ENCODE measurements around the gene UBE2E2.
A peak's percentile ranks its signal among the peaks of the same experiment; 100 is the strongest.

Gene UBE2E2

DNA sequence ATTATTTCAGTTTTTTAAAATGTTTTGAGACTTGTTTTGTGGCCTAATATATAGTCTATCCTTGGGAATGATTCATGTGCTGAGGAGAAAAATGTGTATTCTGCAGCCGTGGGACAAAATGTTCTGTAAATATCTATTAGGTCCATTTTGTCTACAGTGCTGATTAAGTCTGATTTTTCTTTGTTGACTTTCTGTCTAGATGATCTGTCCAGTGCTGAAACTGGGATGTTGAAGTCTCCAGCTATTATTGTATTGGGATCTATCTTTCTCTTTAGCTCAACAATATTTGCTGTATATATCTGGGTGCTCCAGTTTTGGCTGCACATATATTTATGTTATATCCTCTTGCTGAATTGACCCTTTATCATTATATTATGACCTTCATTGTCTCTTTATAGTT, 85.2 kb downstream of the UBE2E2 start:
- DNase-seq: no peak

DNA sequence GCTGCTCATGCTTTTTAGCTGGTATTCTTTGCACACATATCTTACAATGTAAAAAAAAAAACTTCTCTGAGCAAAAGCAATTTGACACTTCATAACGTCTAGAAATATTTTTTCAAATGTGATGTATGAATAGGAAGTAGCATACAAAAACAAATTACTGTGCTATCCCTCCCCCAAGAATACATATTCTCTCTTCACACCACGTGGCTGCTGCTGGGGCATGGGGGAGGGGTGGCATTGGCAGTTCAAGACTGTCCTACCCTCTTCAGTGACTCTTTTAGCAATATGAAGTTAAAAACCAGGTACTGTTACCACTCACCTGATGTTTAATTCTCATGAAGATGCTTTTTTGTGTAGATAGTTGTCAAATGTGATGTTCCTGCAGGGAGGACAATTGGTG, 85.6 kb downstream of the UBE2E2 start:
- no peak for DNase-seq

DNA sequence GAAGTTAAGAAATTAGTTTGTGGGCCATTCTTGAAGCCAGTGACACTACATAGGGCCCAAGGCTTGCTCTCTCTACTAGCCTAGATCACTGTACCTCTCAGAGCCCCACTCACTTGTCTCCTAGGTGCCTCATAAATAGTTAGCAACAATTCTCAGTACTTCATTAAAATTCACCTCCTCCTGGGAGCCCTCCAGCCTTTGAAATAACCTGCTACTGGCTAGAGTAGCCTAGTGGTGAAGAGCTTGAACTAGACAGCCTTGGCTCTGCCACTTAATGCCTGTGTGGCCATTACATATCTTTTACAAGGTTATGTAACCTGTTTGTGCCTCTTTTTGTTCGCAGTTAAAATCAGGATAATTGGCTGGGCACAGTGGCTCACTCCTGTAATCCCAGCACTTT, 89.3 kb downstream of the UBE2E2 start:
- DNase-seq: no peak

DNA sequence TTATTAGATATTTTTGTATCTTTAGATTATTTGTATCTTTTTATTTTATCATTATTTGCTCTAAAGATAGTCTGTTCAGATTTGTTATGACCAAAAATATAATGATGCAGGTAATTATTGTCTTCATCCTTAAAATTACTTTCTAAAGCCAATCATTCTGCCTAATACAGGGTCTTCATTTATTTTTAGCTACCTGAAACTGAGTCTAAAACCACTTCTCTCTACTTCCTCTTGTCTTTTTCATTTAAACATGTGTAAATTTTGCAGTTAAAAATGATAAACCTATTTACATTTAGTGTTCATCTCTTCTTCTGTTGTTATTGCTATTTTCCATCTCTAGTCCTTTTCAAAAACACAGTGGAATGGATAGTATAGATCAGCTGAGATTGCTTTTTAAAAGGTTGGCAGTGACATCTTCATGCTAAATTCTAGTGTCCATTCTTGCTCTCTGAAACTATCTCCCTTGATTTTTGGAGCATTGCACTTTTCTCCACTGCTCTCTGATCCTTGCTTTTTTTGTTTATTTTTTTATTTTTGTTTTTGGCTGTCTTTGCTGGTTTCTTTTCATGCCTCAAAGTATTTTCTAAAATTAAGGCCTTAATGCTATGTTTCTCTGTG, 91.8 kb downstream of the UBE2E2 start:
- no peak for DNase-seq

DNA sequence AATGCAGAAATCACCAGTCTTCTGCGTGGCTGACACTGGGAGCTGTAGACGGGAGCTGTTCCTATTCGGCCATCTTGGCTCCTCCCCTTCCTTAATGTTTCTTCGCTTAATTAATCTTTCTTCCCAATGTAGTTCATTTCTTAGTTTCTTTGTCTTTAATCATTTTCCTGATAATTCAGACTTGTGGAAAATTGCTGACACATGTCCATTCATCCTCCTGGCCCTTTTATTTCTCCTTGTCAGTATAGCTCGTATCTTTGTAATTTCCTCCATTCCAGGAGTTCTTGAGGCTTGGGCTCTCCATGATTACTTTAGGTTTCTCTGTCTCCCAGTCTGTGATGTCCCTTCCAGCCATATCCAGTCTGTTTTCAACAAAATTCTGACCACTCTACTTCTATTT, 98.7 kb downstream of the UBE2E2 start:
- DNase-seq: no peak

DNA sequence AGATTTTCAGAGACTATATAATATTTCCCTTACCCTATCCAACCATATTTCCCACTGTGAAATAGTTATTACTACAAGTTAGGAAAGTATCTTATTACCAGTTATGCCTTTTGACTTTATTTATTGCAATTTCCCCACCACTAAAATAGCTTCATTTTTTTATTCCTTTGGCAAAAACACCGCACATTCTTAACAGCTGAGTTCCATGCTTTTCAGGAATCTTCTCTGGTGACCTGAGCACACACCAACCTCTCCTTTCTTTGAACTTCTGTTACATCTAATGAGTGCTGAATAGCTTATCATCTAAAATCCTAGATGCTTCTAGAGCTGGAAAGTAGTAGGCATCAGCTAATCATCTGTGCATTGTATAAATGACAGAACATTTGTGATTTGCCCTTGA, 99.1 kb downstream of the UBE2E2 start:
- no peak for DNase-seq

DNA sequence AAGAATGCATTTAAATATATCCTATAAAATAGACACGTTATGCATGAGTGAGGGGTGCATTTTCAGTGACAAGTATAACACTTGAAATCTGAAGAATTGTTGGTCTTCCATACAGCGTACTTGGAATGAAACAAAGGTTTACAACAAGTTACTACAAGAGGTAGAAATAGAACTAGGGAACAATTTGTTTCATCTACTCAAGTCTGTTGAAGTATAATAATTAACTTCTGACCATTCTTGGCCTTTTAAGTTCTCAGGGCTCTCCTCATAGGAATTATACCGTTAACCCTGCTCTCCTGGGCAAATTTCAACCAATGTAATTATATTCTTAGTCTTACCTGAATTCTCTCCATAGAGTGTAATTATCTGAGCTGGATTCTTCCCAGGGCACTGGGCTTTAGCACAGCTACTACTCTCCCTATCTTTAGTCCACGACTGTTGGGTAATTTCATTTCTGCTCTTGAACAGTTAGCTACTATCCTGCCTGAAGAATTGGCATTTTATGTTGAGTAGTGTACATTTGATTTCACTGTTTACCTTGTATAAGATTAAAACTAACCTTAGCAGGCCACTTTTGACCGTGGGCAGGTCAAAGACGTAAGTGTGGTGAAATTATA, 100.6 kb downstream of the UBE2E2 start:
- no peak for DNase-seq

DNA sequence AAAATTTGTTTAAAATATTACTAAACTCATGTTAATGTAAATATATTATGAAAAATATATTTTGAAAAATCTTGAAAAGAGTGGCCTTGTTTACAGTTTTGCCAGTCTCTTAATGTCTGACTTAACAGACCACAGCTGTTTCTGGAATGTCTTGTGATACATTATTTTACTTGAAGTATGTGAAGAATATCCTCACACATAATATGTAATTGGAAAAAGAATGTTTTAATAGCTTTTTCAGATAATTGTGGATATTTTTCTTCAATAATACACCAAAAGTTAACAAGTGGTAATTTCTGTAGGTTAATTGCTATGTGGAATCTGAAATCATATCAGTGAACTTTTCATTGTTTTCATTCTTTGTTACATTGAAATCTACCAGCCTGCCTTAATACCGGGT, 101.3 kb downstream of the UBE2E2 start:
- DNase-seq: no peak

DNA sequence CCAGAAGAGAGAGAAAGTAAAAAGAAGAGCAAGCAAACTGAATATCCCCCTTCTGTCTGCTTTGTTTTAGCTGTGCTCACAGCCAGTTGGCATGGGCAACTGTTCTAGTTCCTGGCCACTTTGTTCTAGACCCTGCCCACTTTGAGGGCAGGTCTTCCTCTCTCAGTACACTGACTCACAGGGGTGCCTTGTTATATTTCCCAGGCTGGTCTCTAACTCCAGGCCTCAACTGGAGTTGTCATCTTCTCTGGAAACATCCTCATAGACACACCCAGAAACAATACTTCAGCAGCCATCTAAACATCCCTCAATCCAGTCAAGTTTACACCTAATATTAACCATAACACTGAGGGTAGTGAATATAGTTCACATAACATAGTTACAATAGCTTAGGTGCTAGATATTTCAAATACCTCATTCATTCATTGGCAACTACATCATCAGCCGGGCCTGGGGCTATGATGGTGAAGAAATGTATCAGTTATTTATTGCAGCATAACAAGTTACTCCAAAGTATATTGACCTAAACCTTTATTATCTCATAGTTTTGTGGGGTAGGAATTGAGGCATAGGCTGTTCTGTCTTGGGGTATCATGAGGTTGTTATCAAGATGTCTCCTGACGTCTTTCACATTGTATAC, 106.0 kb downstream of the UBE2E2 start:
- no peak for DNase-seq

DNA sequence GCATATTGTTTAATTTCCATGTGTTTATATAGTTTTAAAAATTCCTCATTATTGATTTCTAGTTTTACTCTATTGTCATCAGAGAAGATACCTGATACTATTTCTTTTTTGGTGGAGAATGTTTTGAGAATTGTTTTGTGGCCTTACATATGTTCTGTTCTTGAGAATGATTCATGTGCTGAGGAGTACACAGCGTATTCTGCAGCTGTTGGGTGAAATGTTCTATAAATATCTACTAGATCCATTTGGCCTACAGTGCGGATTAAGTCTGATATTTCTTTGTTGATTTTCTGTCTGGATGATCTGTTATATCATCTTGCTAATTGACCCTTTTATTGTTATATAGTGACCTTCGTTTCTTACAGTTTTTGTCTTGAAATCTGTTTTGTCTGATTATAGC, 109.7 kb downstream of the UBE2E2 start:
- DNase-seq: no peak

DNA sequence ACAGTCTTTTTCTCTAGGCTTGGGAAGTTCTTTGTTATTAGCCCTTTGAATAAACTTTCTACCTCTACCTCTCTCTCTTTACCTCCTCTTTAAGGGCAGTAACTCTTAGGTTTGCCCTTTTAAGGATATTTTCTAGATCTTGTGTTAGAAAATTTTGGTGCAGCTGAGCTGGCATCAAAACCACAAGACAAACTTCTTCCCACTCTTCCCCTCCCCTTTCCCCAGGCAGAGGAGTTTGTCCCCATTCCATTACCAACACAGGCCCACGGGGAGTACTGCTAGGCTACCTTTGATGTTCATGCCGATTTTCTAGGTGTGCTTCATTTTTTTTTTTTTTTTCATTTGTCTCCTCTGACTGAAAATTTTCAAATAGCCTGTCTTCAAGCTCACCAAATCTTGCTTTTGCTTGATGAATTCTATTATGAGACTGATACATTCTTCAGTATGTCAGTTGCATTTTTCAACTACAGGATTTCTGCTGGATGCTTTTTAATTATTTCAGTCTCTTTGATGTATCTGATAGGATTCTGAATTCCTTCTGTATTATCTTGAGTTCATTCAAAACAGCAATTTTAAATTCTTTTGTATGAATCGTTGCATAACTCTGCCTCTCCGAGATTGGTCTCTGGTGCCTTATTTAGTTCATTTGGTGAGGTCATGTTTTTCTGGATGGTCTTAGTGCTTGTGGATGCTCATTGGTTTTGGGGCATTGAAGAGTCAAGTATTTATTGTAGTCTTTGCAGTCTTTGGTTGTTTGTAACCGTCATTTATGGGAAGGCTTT, 112.0 kb downstream of the UBE2E2 start:
- DNase-seq: no peak

DNA sequence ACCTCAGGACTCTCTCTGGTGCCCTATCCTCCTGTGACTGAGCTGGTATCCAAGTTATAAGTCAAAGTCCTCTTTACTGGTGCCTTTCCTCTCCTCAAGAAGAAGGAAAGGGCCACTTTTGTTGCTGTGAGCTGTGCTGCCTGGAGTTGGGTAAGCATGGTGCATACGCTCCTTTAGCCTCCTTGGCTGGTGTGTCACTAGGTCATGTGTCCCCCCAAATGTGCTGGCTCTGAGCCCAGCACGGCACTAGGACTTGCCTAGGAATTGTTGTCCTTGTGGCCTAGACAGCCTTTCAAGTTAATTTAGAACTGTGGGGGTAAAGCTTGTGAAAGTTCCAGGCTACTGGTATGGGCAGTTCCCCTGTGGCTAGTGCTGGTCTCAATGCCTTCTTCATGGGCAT, 113.8 kb downstream of the UBE2E2 start:
- no peak for DNase-seq

DNA sequence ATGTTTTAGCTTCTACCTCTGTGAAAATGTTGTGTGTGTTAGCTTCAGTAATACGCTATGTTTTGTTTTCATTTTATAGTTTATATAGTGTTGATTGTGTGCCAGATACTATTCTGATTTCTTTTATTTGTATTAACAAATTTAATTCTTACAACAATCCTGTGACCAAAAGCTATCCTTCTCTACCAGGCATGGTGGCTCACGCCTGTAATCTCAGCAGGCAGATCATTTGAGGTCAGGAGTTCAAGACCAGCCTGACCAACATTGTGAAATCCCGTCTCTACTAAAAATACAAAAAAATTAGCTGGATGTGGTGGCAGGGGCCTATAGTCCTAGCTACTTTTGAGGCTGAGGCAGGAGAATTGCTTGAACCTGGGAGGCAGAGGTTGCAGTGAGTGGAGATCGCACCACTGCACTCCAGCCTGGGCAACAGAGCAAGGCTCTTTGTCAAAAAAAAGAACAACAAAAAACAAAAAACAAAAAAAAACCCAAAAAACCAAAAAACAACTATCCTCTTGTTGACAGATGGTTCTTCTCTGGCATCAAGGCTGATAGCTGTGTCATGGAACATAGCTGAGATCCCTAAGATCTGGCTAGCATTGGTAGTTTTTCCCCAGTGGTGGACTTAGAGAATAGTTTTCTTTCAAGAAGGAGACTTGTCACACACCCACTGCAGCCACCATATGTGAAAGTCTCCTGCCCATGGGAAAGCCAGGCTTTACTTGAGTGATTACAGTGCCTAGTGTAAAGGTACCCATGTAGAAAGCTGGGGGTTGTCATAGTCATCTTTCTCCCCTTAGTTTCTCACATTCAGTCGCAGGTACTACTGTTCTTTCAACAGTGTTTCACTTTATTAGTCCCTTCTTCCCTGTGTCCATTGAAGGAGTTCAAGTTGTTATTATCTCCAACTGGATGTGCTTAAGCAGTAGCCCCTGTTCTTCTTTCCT, 116.5 kb downstream of the UBE2E2 start:
- DNase-seq: no peak

DNA sequence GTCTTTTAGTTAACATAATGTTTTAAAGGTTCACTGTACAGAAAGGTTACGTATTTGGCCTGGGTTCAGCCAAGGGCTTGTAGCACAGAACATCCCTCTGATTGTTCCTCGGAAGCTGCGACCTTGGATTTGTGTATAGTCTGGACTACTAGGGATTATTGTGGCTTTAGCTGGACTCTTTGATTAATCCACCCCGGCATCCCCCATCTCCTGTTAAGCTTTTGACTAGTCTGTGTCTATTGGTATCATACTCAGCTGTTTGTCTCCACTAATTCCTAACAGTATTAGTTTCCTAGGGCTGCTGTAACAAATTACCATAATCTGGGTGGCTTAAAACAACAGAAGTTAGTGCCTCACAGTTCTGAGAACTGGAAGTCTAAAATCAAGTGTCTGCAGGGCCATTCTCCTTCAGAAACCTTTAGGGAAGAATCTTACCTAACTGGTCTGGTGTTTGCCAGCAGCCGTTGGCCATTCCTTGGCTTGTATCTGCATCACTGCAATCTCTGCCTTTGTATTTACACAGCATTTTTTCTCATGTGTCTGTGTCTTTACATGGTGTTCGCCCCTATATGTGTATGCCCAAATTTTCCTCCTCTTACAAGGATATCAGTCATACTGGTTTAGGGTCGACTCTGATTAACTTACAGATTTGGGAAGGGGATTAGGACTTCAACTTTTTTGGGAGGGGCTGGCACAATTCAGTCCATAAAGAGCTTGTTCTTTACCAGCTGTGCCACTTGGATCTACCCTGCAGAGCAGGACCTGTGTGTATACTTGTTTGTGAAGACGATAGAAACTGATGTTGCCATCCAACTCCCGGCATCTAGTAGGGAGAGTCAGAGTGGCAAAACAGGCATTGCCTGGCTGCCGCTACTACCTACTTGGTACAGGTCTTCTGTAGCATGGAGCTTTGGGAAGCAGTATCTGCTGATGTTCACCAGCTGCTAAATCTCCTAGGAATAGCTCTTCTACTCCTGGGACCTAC, 117.8 kb downstream of the UBE2E2 start:
- no peak for DNase-seq

DNA sequence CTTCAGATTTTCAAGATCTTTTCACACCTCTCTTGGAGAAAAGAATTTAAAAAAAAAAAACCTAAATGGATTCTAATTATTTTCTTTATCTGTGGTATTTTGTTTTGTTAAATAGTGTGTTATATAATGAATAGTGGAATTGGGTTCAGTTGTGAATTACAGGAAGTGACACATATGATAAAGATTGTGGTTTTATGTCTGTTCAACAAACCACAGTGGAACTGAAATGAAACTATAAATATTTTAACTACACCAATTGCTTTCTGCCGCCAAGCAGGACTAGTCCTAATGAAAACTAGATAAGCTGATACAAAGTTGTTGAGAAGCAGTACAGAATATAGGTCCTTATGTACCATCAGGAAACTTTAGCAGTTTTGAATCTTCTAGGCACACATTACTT, 121.6 kb downstream of the UBE2E2 start:
- DNase-seq: peak; percentile 4

DNA sequence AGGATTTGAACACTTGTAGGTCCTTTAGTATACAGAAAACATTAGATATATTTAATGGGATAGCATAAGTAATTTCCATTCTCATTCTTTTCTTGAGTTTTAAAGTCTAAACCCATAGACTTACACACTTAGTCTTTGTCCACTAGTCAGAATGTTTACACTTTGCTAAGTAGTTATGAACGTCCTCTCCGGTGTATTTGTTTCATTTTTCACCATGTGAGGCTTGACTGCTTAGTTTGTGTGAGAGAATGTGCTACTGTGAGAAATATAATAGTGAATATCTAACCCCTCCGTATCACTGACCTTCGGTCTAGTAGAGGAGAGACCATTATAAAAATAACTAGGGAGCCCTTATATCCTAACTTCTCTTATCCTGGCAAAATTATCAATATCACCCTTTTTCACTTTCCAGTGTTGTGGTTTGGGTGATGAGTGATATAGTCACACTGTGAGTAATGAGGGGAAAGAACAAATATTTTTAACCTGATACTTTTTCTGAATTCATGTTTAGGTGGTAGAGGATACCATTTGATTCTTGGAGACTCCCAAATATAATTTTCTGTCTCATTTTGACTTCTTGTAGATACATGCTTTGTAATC, 122.4 kb downstream of the UBE2E2 start:
- DNase-seq: no peak

DNA sequence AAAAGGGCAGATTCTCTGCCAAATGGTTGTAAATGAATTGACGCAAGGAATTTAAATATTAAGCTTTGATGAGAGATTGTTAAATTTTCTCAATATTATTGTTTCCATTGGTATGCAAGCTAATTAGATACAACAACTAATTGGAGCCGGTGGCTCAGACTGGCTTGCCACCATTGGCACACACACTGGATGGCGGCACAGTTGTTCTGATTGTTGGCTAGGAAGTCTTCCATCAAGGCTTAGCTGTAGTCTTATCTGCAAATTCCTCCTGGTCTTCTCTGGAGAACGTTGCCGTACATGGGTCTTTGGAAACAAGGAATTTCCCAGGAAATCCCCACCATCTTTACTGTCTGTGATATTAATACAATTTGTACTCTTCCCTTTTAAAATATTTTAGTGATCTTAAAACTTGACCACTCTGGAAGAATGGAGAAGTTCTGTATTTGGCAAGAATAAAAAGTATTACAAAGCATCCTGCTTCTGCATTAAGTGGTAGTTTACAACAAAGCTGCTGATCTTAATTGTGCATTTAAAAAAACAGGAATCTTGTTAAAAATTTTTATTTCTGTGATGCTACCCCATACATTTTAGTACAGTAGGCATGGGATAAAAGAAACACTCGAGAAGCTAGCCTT, 126.5 kb downstream of the UBE2E2 start:
- DNase-seq: no peak

DNA sequence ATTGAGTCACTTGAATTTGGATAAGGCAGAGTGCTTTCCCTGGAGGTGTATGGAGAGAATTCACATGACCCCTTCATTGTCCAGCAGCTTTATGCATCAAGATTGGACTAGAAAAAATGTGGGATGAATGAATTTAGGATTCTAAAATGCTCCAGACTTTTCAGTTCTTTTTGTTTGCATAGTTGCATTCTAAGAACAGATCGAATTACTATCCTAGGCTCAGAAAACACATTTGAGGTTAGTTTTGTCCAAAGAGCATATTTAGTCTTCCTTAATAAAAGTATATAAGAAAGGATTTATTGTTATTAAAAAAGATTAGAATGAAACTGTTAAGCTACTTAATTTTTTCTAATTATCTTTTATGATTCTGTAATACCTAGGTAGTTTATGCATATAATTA, 127.4 kb downstream of the UBE2E2 start:
- DNase-seq: no peak

DNA sequence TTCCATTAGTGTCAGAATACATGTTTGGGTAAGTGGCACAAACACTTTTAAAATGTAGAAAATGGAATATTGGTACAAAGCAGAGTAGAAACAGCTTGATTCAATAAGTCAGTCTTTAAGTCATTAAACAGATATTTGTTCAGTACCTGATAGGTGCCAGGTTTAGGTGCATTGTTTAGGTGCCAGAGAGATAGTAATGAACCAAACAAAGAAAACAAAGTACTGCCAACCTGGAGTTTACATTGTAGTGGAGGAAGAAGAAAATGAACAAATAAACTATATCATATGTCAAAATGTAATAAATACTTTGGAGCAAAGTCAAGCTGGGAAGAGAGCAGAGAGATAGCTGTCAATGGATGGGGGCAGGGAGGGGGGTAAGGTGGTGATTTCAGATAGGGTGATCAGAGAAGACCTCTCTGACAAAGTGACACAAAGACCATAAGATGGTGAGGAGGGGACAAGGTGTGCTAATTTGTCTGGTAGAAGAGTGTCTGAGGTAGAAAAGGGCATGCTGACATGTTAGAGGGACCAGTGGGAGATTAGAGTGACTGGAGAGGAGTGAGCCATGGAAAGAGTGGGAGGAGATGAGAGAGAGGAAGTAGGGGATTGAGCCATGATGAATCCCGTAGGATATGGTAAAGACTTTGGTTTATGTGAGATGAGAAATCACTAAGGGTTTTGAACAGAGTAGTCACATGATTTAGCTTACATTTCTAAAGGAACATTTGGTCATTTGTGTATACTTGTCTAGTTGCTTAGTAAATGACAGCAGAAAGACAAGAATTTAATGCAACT, 128.2 kb downstream of the UBE2E2 start:
- no peak for DNase-seq

DNA sequence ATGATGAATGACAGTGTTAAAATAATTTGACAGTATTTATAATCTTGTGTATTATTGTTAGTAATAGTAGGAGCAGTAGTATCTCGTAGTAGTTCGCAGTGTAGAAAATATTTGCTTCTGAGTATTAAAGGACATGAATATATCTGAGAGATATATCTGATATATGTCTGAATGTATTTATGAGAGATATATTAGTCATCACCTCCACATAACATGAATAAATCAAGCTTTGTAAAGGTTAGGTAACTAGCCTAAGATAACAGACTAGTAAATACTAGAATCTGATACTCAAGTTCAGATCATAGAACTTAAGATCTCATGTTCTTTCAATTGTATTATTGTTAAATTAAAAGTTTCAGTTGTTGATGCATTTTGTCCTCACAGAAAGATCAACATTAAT, 130.5 kb downstream of the UBE2E2 start:
- DNase-seq: no peak

All from CD4-positive, alpha-beta T cell treated with Interleukin-10 for 1 hour (primary cell).